ENCODE measurements around the gene ZNF674.
A peak's percentile ranks its signal among the peaks of the same experiment; 100 is the strongest.

DNA sequence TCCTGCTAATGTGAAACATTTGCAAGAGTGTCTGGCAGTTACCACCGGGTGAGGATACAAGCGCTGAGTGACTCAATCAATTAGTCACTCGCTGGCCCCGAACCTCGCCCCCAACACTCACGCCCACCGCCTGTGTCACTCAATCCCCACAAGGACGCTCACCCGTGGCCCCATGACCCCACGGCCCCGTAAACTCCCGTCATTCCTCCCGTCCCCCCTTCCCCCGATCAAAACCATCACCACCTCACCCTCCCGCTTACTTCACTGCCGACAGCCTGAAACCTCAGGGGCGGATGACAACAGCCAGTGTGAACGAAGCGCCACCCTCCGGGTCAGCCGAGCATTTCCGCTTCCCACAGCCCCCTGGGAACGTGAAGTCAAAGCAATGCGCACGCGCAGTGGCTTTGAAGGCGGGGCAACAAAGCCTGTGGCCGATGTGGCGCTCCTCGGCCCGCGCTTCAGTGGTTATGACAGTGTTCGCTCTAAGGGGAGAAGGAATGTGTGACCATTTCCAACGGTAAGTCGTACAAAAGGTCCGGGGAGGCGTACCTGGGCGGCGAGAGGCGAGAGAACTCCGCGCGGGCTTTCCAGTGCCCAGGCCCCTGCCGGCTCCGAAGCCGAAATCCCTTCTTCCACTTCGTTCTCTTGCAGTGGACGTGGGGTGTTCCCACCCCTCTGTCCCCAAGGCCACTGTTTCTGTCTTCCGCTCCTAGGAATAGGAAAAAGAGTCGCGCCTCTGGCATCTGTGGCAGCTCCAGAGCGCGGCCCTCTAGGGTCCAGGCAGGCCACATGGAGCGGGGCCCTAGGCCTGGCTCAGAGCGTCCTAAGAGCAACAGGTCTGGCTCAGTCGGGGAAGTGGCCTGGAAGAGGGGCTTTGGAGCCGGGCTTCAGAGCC lies at the start of gene ZNF674:
- peak; percentile 81 for TF ChIP-seq POLR2A (IDR thresholded peaks at IDR 0.05; ENCODE audit: low read depth, low read length)
- peak; percentile 68 for TF ChIP-seq POLR2AphosphoS5 (IDR thresholded peaks at IDR 0.05; ENCODE audit: insufficient read depth, low read depth, low read length)
- TF ChIP-seq CTCF (IDR thresholded peaks at IDR 0.05; ENCODE audit: extremely low read depth in 1 of 2, insufficient read depth in 1 of 2, low read depth in 1 of 2, low read length in 2 of 2): peak in 1 of 2 donors; percentile 13
- no peak for TF ChIP-seq EZH2 (IDR thresholded peaks at IDR 0.05; ENCODE audit: borderline replicate concordance, low read depth, low read length, severe bottlenecking)
- TF ChIP-seq, protein P1, sequence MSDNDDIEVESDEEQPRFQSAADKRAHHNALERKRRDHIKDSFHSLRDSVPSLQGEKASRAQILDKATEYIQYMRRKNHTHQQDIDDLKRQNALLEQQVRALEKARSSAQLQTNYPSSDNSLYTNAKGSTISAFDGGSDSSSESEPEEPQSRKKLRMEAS (IDR thresholded peaks at IDR 0.05; ENCODE audit: insufficient read depth, insufficient read length): no peak
- TF ChIP-seq GATA2 (IDR thresholded peaks at IDR 0.05; ENCODE audit: insufficient read depth, insufficient read length, low read depth, low read length): no peak
- peak; percentile 52 for TF ChIP-seq JUN (IDR thresholded peaks at IDR 0.05; ENCODE audit: borderline replicate concordance, insufficient read depth, insufficient read length, low read depth)

Data from endothelial cell of umbilical vein (primary cell).